Fibroblast of villous mesenchyme (primary cell): ENCODE results near the gene UGT1A3. TPM values are rescaled to one million over a fixed set of nuclear protein-coding genes. Genes with fewer than 3 reads are reported as not detected.
A peak's percentile ranks its signal among the peaks of the same experiment; 100 is the strongest.

Source experiments
- DNase-seq: peaks from one replicate; pipeline ENCODE4 v3.0.0-alpha.2; 2010; ENCODE audit warnings: low read depth
- H3K4me3 ChIP-seq: 2 replicates; pipeline ENCODE4 v1.5.1; 2011; ENCODE audit warnings: low read depth, mild to moderate bottlenecking, low read length
- CTCF ChIP-seq: IDR thresholded peaks from 2 replicates; pipeline ENCODE4 v1.5.1; 2012; ENCODE audit warnings: low read depth, mild to moderate bottlenecking, low read length; ENCODE audit not compliant: insufficient read depth
- total RNA-seq: library from RNA; depleted of rRNA; stranded (reverse); fragments of >200 nt; gene quantifications from 2 replicates; pipeline ENCODE4 v1.2.3, GENCODE V29; 2012

The UGT1A3 gene
- total RNA-seq, 1 donor: not detected

- TF ChIP-seq CTCF: no peak
- peak; percentile 14 for DNase-seq
- no peak overlapping the region for H3K4me3 ChIP-seq
These were observed 51.9 kb downstream of the UGT1A3 start for GRCh38 chr2:233780771-233781170.

- DNase-seq: no peak
- no peak for TF ChIP-seq CTCF
- no peak overlapping the region for H3K4me3 ChIP-seq
These were observed 60.7 kb downstream of the UGT1A3 start for GRCh38 chr2:233789554-233789953.

GRCh38 chr2:233791151-233791882, 62.5 kb downstream of the UGT1A3 start:
- TF ChIP-seq CTCF: no peak
- DNase-seq: no peak
- no peak overlapping the region for H3K4me3 ChIP-seq

- DNase-seq: no peak
- TF ChIP-seq CTCF: no peak
- no peak overlapping the region for H3K4me3 ChIP-seq
These were observed 63.1 kb downstream of the UGT1A3 start for GRCh38 chr2:233791883-233792329.

GRCh38 chr2:233792720-233793119, 63.9 kb downstream of the UGT1A3 start:
- DNase-seq: no peak
- H3K4me3 ChIP-seq: no peak overlapping the region
- no peak for TF ChIP-seq CTCF

- no peak for TF ChIP-seq CTCF
- no peak for DNase-seq
These were observed 64.8 kb downstream of the UGT1A3 start for GRCh38 chr2:233793465-233794127.

More at GRCh38 chr2:233793465-233794127, 64.8 kb downstream of the UGT1A3 start:
- H3K4me3 ChIP-seq: no peak overlapping the region
